Activated T-cell treated with anti-CD3 and anti-CD28 coated beads for 48 hours (primary cell): ENCODE results near the gene EHD1.

Experiments
- DNase-seq: peaks from one replicate; pipeline ENCODE4 v3.0.0-alpha.2; 2020; ENCODE audit warnings: low read depth

EHD1 gene

DNA sequence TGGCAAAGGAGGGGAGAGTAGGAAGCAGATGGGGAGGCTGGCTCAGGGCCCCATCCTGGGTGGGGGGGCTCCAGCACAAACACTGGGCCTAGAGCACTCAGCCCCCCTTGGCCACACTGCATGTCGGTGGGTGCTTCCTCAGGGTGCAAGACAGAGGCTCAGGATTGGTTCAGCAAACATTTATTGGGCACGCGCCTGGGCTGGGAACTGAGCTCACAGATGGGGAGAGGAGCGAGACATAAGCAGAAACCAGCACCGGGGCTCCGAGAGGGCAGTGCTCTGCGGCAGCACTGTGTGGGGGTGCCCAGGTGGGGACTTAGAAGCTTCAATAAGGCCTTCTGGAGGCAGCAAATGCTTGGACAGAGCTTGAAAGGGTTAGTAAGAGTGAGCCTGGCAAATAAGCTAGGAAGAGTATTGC, 12.1 kb upstream of the EHD1 start:
- no peak for DNase-seq

DNA sequence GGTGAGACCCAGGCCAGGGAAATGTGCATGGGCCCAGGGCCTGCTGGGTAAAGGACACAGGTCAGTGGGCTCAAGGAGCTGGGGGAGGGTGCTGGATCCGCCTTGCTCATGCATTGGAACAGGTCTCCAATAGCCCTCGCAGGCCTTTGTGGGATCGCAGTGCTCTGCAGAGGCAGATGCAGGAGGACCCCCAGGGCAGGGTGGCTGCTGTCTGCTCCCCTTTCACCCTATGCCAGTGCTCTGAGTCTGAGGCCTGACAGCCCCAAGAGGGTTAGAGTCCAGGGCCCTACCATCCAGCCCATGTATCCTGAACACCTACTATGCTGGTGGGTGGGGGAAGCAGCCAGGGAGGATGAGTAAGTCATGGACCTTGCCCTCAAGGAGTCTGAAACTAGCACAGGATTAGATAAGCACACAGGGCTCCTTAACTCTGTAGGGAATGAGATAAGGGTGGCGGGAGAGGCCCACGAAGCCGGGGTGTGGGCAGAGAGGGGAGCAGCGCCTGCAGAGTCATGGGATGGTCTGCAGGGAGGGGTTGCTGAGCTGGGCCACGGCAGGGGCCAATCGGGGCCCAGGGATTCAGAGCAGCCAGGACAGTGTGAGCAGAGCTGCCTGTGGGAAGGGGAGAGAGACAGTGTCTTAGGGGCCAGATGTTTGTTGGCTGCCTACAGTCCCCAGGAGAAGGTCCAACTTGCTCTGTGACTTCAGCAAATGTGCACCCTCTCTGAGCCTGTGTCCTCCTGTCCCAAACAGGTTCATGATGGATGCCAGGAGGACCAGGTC, 10.5 kb upstream of the EHD1 start:
- DNase-seq, result no peak

DNA sequence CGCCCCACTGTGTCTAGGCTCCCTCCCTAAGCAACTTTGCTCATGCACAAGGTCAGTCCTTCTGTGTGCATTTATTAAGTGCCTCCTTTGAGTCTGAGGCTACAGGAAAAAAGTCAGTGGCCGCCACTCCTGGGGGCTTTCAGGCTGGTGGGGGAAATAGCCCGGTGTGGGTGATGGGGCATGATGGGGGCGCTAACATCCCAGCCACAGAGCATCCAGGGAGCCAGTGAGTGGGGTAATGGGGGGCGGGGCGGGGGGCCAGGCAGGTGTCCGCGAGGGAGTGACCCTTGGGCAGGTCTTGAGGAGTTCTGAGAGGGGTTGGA, 9.9 kb upstream of the EHD1 start:
- DNase-seq, result no peak

DNA sequence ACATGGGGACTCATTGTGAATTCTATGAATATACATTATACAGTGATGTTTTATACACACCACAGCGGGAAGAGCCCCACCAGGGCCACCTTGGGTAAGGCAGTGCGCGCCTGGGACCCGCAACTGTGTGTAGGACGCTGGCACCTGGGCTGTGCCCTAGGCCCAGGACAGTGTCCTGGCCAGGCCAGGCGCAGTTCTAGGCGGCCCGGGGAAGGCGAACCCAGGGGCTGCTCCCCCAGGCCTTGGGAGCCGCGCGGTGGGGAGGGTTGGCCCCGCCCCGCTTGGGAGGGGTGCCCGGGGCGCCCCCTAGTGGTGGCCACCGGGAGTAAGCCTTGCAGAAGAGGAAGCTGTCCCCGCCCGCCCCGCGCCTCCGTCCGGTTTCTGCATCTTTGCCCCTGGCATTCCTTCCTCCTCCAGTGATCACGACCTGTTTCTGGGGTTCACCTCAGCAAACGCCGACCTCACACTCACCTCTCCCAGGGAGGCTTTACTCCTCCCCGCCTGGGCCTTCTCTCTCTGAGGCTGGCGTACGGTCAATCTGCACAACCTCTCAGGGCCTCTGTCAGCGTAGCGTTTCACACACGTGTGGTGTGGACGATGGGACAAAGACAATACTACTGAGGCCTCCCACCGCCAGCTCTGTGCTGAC, 9.5 kb upstream of the EHD1 start:
- peak; percentile 84 for DNase-seq

DNA sequence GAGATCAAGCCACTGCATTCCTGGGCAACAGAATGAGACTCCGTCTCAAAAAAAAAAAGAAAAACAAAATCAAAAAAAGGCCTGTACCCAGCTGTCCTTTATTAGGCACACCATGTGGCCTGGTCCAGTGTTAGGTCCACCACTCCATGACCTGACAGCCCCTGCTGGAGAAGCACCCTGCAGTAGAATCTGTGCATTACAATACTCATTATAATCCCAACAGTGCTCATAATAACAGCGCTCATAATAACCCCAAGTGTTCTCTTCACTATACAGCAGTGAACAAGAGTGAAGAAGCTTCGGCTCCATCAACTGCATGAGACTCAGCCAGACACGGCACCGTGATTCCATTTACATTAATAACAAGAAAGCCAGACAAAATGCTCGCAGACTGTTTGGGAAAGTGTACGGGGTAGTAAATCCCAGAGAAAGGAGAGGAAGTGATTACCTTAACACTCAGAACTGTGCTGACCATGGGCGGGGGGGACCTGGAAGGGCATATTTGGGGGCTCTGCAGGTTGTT, 8.9 kb upstream of the EHD1 start:
- DNase-seq, result no peak

DNA sequence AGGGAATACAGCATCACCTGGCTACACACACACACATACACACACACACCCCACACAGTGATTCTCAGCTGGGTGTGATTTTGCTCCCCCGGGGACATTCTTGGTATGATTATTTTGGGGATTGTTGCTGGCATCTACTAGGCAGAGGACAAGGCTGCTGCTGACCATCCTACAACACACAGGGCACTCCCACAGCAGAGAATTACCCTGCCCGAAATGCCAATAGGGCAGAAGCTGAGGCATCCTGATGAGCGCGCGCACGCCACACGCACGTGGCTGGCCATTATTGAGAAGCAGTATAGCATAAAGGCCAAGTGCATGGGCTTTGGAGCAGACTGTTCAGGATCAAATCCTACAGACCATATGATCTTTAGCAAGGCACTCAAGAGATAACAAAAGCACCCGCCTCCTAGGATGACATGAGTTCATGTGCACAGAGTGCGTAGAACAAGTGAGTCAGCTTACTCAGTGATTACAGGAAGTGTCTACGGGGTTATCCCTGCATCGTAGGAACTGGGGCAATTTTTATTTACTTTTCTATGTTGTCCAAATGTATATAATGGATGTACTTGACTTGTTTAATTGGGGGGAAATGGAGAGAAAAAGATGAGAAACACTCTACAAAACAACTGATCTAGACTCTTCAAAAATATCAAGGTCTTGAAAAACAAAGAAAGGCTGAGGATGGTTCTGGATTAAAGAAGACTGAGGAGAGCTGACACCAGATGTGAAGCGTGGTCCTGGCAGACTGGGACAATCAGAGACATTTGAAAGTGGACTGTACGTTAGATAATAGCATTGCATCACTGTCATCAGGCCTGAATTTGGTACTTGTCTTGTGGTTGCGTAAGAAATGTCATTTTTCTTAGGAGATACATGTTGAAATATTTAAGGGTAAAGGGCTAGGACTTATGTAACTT, 7.2 kb upstream of the EHD1 start:
- no peak for DNase-seq

DNA sequence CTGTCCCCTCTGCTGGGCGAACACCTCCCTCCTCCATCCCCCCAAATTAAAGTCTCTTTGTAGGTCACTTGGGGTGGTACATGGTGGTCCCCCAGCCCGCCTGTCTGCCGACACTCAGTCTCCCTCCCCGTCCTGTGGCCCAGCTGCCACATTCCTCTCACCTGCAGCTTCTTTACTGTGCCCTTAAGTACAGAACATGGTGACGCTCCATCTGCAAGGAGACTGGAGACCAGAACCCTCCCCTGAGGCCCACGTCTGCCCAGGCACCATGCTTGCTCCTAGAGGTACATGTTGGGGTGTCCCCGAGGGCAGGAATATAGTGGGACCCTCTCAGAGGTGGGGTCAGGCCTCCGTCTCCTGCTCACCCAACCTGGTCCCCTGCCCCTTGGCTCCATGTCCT, 5.6 kb upstream of the EHD1 start:
- no peak for DNase-seq

DNA sequence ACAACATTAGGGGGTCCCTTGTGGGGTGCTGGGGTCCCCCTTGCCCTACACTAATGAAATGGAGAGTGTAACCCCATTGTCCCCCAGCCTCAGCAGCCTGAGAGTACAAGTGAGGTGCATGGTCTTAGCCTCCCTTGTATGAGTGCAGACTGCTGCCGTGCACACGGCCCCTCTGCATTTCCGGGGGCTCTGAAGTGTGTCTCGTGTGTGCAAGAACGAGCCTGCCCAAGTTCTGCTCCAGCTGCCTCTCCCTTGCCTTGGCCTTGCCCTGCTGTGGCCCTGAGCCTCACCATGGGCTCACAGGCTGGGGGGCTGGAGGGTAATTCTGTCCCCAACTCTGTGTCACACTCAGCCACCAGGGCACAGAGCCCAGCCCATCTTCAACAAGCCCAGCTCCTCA, 5.2 kb upstream of the EHD1 start:
- DNase-seq, result no peak

DNA sequence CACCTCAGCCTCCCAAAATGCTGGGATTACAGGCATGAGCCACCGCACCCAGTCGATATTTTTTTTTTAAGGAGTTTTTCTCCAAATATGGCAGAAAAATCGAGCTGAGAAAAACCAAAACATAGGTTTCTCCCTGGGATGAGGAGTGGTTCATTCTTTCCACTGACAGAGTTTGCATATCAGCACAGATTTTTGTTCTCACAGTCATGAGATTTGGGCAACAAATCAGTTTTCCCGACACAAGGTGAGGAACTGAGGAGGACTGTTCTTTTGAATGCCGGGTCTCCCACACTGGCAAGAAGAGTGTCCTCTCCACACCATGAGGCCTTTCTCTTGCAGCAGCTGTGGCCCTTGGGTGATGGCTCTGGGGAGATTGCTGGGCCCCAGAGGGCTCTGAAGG, 3.8 kb upstream of the EHD1 start:
- DNase-seq, result no peak

DNA sequence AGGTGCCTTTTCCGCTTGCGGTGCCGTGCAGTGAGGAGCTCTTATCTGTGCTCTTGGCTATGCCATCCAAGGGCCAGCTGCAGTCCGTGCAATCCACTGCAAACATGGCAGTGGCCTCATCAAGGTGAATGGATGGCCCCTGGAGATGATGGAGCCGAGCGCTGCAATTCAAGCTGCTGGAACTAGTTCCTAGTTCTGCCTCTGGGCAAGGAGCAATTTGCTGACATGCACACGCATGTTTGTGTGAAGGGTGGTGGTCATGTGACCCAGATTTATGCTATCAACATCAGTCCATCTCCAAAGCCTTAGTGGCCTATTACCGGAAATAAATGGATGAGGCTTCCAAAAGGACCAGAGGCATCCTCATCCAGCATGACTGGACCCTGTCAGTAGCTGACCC, 3.1 kb upstream of the EHD1 start:
- DNase-seq, result no peak

DNA sequence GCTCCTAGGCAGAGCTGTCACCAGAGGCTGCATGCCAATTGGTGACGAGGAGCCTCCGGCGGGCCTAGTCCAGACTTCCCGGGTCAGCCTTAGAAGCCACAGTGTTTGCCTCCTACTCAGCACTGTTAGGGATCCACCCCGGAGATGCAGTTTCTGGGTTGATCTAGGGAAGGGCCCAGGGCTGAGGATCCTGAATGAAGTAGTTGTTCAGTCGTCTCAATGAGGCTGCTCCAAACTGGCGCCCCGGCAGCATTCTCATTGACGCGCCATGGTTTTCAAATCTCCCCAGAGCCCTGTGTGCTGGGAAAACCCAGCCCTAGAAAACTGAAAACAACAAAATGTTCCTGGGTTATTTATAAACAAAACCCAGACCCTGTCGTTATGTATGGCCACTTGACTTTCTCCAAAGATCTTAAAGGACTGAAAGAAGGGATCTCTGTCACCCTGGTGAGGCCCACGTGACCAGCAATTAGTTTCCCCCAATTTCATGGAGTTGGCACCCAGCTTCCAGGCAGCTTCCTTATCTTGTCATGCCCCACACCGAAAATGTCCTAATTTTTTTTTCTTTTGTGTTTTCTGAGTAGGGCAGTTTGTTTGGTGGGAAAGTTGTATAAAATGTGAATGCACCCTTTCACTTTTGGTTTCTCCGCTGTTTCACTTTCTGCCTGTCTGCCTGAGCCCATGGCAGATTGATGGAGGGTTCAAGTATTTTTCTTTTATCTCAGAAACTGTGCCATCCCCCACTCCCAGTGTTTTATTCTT, 2.0 kb upstream of the EHD1 start:
- DNase-seq, result no peak

DNA sequence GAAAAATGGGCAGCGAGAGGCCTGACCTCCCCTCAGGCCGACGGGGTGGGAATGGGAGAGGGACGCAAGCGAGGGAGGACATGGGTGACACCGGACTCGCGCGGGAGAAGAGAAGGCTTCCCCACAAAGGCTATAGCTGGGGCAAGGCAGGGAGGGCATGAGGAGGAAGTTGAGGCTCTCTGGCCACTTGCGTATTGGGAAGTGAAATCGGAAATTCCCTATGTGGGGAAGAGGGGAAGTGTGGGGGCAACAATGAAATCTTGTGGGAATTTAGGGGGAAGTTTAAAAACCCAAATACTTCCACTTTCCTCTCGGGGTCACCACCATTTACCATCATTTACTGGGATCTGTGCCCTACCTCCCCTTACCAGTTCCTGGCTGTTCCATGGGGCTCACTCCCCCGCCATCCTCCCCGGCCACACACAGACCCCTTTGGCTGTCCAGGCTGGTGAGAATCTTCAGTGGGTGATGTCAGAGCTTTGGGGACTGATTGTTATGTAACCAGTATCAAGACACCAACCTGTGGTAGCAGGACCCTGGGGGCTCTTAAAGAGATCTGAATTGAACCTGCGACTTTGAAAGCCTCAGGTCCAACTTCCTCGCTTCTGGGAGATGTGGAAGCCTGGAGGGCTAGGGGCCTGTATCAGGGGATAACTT, 951 bp upstream of the EHD1 start:
- no peak for DNase-seq

DNA sequence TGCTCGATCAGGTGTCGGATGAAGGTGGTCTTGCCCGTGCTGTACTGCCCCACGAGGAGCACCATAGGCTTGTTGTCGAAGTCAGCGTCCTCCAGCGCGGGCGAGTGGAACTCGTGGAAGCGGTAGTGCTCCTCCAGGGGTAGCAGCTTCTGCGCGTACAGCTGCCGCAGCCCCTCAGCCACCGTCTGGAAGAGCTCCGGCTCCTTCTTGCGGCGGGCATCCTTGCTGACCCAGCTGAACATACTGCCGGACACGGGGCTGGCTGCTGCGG, 263 bp downstream of the EHD1 start:
- DNase-seq, result no peak

DNA sequence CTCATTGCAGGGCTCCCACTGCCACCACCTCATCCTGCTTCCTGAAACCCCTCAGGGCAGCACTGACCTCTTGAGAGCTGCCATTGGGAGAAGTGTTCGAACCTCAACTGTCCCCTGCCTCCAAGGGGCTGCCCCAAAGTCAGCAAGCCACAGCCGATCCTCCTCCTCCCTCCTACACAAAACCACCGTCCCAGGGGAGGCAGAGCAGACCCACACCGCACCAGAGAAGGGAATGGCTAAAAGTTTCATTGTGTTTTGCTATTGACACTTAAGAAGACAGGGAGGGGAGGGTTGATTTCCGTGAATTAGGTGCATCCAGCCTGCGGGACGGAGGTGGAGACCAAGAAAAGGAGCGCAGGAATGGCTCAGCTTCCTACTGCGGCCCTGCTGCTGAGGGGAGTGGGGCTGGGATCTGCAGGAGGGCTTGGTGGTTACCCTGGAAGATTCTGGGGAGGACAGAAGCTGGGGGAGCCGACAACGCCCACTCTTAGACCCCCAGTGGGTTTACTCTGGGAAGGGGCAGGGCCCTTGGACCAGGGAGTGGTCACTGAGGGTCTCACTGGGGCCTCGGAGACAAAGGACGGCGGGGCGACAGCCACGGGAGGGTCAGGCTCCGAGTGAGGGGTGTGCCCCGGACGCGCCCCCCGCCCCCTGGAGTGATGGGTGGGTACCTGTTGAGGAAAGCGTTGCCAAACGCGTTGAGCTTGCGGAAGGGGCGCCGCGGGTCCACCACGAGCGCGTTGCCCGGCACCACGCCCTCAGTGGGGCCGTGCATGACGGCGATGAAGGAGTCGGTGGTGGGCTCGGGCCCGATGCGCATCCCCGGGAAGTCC, 815 bp downstream of the EHD1 start:
- no peak for DNase-seq

DNA sequence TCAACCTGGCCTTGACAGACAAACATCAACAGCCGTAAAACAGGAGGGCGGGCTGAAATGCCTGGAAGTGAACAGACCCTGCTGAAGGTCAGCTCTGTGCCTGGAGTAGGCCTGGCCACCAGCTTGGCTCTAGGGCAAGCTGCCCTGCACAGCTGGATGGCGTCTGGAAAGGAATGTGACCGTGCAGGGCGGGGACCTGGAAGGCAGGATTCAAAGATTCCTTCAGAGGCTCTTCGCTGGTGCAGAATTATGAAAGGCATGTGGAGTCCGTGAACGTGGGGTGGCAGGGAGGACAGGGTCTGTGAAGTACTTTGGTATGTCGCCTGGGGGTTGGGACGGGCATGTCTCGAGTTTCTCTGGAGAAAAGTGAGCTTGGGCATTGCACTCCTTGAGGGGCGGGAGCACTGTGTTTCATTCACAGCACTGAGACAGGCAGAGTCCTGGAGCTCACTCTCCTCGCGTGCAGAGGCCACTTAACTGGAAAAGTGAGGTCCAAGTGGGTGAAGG, 1.5 kb downstream of the EHD1 start:
- no peak for DNase-seq

DNA sequence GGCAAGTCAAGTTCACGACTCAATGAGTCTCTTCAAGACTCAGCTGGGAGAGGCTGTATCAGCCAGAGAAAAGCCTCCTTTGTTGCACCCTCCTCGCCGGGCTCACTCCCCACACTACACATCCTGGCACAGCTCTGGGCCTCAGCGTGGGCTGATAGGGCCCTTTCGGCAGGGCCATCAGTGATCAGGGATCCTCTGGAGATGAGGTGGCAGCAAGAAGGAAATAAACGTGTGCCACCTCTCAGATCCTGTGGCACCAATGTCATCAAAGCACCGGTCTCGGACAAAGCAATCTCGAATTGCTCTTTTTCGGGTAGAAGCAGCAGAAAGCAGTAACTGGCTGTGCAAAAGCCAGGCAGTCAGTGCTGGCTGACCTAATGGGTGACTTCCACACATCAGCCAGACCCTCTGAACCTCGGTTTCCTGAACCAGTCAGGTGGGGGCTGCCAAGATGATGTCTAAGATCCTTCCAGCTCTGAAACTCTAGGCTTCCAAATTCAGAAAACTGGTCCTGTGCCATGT, 2.1 kb downstream of the EHD1 start:
- no peak for DNase-seq

DNA sequence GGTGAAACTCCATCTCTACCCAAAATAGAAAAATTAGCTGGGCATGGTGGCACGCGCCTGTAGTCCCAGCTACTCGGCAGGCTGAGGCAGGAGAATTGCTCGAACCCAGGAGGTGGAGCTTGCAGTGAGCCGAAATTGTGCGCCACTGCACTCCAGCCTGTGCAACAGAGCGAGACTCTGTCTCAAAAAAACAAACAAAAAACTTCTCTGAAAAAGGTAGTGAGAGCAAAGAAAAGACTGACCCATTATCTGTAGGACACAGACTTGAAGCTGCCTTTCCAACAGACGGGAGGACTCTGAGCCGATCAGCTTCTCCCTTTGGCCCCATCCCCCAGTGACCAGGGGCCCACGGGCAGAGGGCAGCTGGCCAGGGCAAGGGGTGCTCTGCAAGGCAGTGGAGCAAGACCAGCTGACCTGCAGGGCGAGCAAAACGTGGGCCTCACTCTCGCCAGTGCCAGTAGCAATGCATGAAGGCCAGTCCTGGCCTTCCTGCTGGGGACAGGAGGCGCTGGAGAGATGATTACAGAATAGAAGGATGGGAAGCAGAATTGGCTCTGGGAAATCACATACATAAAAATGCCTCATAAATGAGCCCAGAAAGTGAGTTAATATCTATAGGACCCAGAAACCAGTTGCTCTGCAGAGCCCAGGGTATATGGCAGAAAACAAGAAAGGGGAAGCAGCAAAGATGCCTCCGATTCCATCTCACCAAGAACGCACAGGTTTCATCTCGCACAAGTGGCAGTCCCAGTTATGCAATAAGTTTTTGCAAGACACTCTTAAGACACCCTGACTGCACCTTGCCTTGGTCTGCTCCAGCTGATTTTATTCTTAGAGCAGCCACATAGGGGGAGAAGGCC, 2.8 kb downstream of the EHD1 start:
- no peak for DNase-seq

DNA sequence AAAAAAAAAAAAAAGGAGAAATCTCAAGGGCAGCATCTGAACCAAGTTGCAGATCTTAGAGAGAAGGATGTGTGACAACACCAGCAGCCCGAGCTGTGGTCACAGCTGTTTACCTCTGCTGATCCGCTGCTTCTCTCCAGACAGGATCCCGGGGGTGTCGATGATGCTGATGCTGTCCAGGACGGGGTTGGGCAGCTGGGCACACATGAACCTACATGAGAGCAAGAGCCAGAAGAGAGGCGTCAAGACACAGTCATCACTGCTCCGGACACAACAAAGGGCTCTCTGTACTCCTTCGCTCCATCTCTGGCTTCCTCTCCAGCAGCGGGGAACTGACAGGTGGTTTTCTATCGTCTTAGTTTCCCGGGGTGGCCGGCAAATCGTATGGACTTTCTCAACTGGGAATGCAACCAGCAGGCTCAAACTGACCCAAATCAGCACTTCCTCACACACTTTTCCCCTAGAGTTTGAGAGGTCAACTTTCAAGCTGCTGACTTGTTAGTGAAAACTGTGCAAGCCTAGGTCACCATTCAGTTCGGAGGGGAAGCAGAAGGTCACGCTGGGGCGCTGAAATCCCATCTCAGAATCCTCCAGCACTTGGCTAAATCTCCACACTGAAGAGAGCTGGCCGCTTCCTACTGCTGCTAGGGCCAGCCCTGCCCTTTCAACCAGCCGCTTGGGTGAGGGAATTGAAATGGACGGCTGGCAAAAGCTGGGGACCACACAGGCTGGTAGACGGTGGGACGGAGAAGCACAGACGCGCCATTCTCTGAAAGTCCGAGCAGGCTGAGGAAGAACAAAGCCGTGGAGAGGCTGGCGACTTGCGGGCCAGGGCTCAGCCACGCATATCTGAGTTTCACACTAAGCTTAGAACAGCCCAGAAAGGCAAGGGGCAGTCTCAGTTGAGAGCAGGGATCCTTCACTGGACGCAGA, 3.8 kb downstream of the EHD1 start:
- DNase-seq, result no peak
